ENCODE data around the gene IER5. TPM values are rescaled to one million over a fixed set of nuclear protein-coding genes. Genes with fewer than 3 reads are reported as not detected.

Gene IER5
- total and polyA plus RNA-seq, 9 of the 15 experiments (the other 6 are each of a cell fraction or from before 2014, with no cell fraction given) = 2.4 to 32.1 (median 12.0) TPM

DNA sequence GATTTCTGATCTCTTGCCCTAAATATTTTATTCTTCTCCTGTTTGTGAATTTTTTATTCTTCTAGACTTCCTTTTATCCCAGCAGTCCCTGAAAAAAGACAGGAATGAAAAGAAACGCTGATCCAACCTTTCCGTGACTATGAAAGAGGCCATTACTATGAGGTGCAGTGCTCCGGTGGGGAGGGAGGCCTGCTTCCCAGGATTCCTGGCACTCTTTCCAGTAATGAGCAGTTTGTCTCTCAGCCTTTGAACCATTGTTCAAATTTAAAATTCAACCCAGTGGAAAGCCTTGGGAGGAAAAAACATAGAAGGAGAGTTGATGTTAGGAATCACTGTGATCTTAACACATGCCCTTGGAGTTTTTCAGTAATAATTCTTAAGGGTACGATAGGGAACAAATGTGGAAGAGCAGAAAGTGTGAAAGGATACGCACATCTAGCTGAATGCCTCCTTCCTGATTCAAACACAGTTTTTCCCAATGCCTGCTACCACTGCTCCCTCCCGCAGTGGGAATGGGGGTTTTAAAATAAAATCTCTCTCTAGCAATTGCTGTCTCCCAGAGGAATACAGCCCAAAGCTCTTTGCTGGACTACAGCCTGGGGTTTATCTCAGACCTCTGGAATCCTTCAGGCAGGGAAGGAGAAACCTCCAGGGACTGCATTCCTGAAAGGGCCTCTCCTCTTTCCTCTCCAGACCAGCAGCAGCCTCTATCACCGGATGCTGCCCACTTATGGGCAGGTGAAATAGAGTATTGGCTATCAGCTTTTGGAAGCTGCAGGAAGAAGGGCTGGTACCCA lies 6.1 kb downstream of the IER5 start:
- no TSS peak for BruUV-seq (replicated peaks)
- Histone ChIP-seq H2AFZ (ENCODE audit: low read depth, low read length) (no peak overlapping the region), H3K4me3 (no peak overlapping the region), H3K9me3 (replicated peaks; ENCODE audit: control insufficient read depth, insufficient read depth, low read depth, low read length) (no peaks in the 10 kb centered on the region), H3K36me3 (ENCODE audit: control insufficient read depth, insufficient read depth, low read length) (peaks cover 32% of the 10 kb centered on the region), H3K27me3 (ENCODE audit: control insufficient read depth in 2 of 2, insufficient read depth in 2 of 2, low read length in 2 of 2) (no peaks in the 10 kb centered on the region), H4K20me1 (replicated peaks; ENCODE audit: control insufficient read depth, insufficient read depth, low read length) (peaks cover 34% of the 10 kb centered on the region), H3K27ac (ENCODE audit: extremely low read depth, low read depth, low read length) (no peak overlapping the region), H3K4me2 (ENCODE audit: insufficient read depth, low read length) (no peak overlapping the region), H3K4me1 (replicated peaks in 1 of 2; ENCODE audit: control insufficient read depth in 2 of 2, insufficient read depth in 2 of 2, low read length in 2 of 2) (peaks cover 12 to 29% of the 10 kb centered on the region in 2 experiments), H3K9ac (ENCODE audit: insufficient read depth in 1 of 2, low read depth in 2 of 2, low read length in 2 of 2) (no peak overlapping the region), H3K79me2 (ENCODE audit: control insufficient read depth, insufficient read depth, low read length) (peaks cover 37% of the 10 kb centered on the region), H3K9me1 (ENCODE audit: control insufficient read depth, insufficient read depth, low read length) (no peaks in the 10 kb centered on the region)
- ChIA-PET POLR2A (interaction anchor here (0.6 to 10.3 kb wide), 4 partner anchors 8 to 592 kb away, joined by 3 to 257 read pairs (median 4); partner anchors contain the start of gene ACBD6), CTCF (ENCODE audit: low intra/inter-chr PET ratio) (no interaction called here)
- FAIRE-seq (no peak), DNase-seq (ENCODE audit: extremely low read depth in 1 of 4, low spot score in 3 of 4) (no peak), ATAC-seq (no peak)
- intact Hi-C loops (cut with micrococcal nuclease) (no loop called here), in situ Hi-C loops (cut with MboI) (no loop called here)
- 81% methylated on average over 7 of the region's 7 CpGs for whole genome bisulfite sequencing (ENCODE audit: insufficient coverage, low coverage, missing lambda C conversion rate)
- TF ChIP-seq ELF1 (tag; IDR thresholded peaks at IDR 0.05) = no peak
- TF ChIP-seq PCBP2 (IDR thresholded peaks at IDR 0.05; ENCODE audit: low read depth, low read length, poor library complexity, severe bottlenecking) = no peak
- no peak for TF ChIP-seq KDM5B (IDR thresholded peaks at IDR 0.05; ENCODE audit: insufficient replicate concordance, low read depth, low read length)
- no peak for TF ChIP-seq ZNF175 (CRISPR knock-in tag; IDR thresholded peaks at IDR 0.05; ENCODE audit: low read depth)
- TF ChIP-seq RBM25 (IDR thresholded peaks at IDR 0.05; ENCODE audit: low read depth, low read length, severe bottlenecking) = no peak
- no peak for TF ChIP-seq ZBTB8A (IDR thresholded peaks at IDR 0.05; ENCODE audit: partially characterized antibody)
- no peak for TF ChIP-seq ZNF785 (CRISPR knock-in tag; IDR thresholded peaks at IDR 0.05)
- no peak for TF ChIP-seq ZFP1 (CRISPR knock-in tag; IDR thresholded peaks at IDR 0.05)
- TF ChIP-seq SMARCA4 (IDR thresholded peaks at IDR 0.05) = no peak
- no peak for TF ChIP-seq TAL1 (IDR thresholded peaks at IDR 0.05)
- TF ChIP-seq, protein P1, sequence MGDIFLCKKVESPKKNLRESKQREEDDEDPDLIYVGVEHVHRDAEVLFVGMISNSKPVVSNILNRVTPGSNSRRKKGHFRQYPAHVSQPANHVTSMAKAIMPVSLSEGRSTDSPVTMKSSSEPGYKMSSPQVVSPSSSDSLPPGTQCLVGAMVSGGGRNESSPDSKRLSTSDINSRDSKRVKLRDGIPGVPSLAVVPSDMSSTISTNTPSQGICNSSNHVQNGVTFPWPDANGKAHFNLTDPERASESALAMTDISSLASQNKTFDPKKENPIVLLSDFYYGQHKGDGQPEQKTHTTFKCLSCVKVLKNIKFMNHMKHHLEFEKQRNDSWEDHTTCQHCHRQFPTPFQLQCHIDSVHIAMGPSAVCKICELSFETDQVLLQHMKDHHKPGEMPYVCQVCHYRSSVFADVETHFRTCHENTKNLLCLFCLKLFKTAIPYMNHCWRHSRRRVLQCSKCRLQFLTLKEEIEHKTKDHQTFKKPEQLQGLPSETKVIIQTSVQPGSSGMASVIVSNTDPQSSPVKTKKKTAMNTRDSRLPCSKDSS (IDR thresholded peaks at IDR 0.05; ENCODE audit: low read depth, partially characterized antibody) = no peak
- TF ChIP-seq HMG20A (CRISPR knock-in tag; conservative IDR thresholded peaks at IDR 0.05) = no peak
- TF ChIP-seq, protein P2, sequence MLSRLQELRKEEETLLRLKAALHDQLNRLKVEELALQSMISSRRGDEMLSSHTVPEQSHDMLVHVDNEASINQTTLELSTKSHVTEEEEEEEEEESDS (CRISPR knock-in tag; IDR thresholded peaks at IDR 0.05) = no peak
- TF ChIP-seq FOXM1 (IDR thresholded peaks at IDR 0.05; ENCODE audit: low read depth) = no peak
- no peak for TF ChIP-seq FOXM1 (CRISPR knock-in tag; IDR thresholded peaks at IDR 0.05; ENCODE audit: low read depth)
